HepG2 (cell line): ENCODE measurements around the gene ALOX15. TPM values are rescaled to one million over a fixed set of nuclear protein-coding genes. Genes with fewer than 3 reads are reported as not detected.

ENCODE experiments used
- ARID3A ChIP-seq: IDR thresholded peaks from 2 replicates; pipeline ENCODE4 v1.6.1; 2012; ENCODE audit warnings: low read depth, low read length, improper control_type of control experiment
- ATF4 ChIP-seq, 2 experiments: fragments of 450-650 bp in 1 of 2; sonication (generic) in 1 of 2; formaldehyde crosslinking; IDR thresholded peaks; 2 replicates each; pipeline versions ENCODE4 v1.5.0 to v1.8.0; 2020 to 2022; ENCODE audit warnings: mild to moderate bottlenecking in 1 of 2, missing genetic modification reagents in 1 of 2
- DRAP1 ChIP-seq: IDR thresholded peaks from 2 replicates; pipeline ENCODE4 v1.6.1; 2016; ENCODE audit warnings: missing genetic modification reagents, missing compliant biosample characterization
- FOSL2 ChIP-seq: sonication (generic); formaldehyde crosslinking; IDR thresholded peaks from 2 replicates; pipeline ENCODE4 v1.4.0; 2020; ENCODE audit warnings: missing genetic modification reagents
- FOXP4 ChIP-seq: sonication (generic); formaldehyde crosslinking; IDR thresholded peaks from 2 replicates; pipeline ENCODE4 v1.4.0; 2020; ENCODE audit warnings: missing genetic modification reagents
- GFI1 ChIP-seq: sonication (generic); formaldehyde crosslinking; IDR thresholded peaks from 2 replicates; pipeline ENCODE4 v1.5.0; 2020; ENCODE audit warnings: missing genetic modification reagents, mild to moderate bottlenecking, borderline replicate concordance
- HDAC2 ChIP-seq: sonication (generic); formaldehyde crosslinking; IDR thresholded peaks from 2 replicates; pipeline ENCODE4 v1.4.0; 2020; ENCODE audit warnings: missing genetic modification reagents
- HNF1A ChIP-seq, 2 experiments: sonication (generic) in 1 of 2; formaldehyde crosslinking in 1 of 2; IDR thresholded peaks; 2 replicates each; pipeline versions ENCODE4 v1.4.0 to v1.6.1; 2016 to 2020; ENCODE audit warnings: borderline replicate concordance in 1 of 2, low read depth in 1 of 2, mild to moderate bottlenecking in 1 of 2, missing genetic modification reagents in 1 of 2
- HNF4G ChIP-seq, 2 experiments: sonication (generic) in 1 of 2; formaldehyde crosslinking in 1 of 2; IDR thresholded peaks; 2 replicates each; pipeline versions ENCODE4 v1.4.0 to v1.6.1; 2011 to 2020; ENCODE audit warnings: borderline replicate concordance in 2 of 2, low read depth in 2 of 2, mild to moderate bottlenecking in 2 of 2, low read length in 1 of 2, missing genetic modification reagents in 1 of 2, moderate library complexity in 1 of 2
- NCOR1 ChIP-seq: fragments of 200-600 bp; sonication (generic); IDR thresholded peaks from 2 replicates; pipeline ENCODE4 v1.7.0; 2017; ENCODE audit warnings: antibody characterized with exemption, low read length, borderline replicate concordance
- NFIC ChIP-seq: IDR thresholded peaks from 2 replicates; pipeline ENCODE4 v1.6.1; 2012; ENCODE audit warnings: mild to moderate bottlenecking, low read length, inconsistent platforms
- NR2F2 ChIP-seq: IDR thresholded peaks from 2 replicates; pipeline ENCODE4 v1.6.1; 2012; ENCODE audit warnings: low read depth, inconsistent platforms, borderline replicate concordance
- SNAPC2 ChIP-seq: sonication (generic); formaldehyde crosslinking; IDR thresholded peaks from 2 replicates; pipeline ENCODE4 v1.8.1; 2022; ENCODE audit warnings: mild to moderate bottlenecking, missing genetic modification reagents
- TBX2 ChIP-seq: sonication (generic); formaldehyde crosslinking; IDR thresholded peaks from 2 replicates; pipeline ENCODE4 v1.5.0; 2020; ENCODE audit warnings: missing genetic modification reagents, mild to moderate bottlenecking, borderline replicate concordance
- ZFY ChIP-seq: sonication (generic); formaldehyde crosslinking; IDR thresholded peaks from 2 replicates; pipeline ENCODE4 v1.4.0; 2020; ENCODE audit warnings: missing genetic modification reagents
- ZNF263 ChIP-seq: sonication (generic); formaldehyde crosslinking; IDR thresholded peaks from 2 replicates; pipeline ENCODE4 v1.4.0; 2020; ENCODE audit warnings: missing genetic modification reagents
- ZNF3 ChIP-seq: IDR thresholded peaks from 2 replicates; pipeline ENCODE4 v1.7.0; 2017; ENCODE audit warnings: inconsistent platforms
- ZSCAN25 ChIP-seq: sonication (generic); formaldehyde crosslinking; IDR thresholded peaks from 2 replicates; pipeline ENCODE4 v1.8.0; 2022; ENCODE audit warnings: mild to moderate bottlenecking, missing genetic modification reagents
- polyA plus RNA-seq, 8 experiments: library from polyadenylated mRNA; depleted of rRNA in 3 of 8; stranded (reverse) in 7 of 8; unstranded in 1 of 8; fragments of >200 nt; fragmentation: Illumina TruSeq in 4 of 8; extraction: Trizol in 4 of 8; gene quantifications; 2 replicates each; pipeline versions ENCODE4 v1.2.1 to v1.2.3, GENCODE V29; 2011 to 2016; ENCODE audit warnings: low read depth in 4 of 8, missing spikeins in 1 of 8, mixed read lengths in 1 of 8; ENCODE audit not compliant: insufficient read depth in 1 of 8
- total RNA-seq, 5 experiments: library from RNA; depleted of rRNA; stranded (reverse); fragments of >200 nt; fragmentation: Illumina TruSeq; extraction: Trizol; gene quantifications; 2 replicates each; pipeline ENCODE4 v1.2.3, GENCODE V29; 2016; ENCODE audit warnings: low read depth in 1 of 5

The ALOX15 gene
- total and polyA plus RNA-seq, 2 of the 13 experiments (the other 11 are each of a cell fraction or from before 2014, with no cell fraction given): 0.04 TPM; not detected in 1

- TF ChIP-seq HNF1A (IDR thresholded peaks at IDR 0.05; ENCODE audit: low read depth): no peak
- TF ChIP-seq HNF1A (CRISPR knock-in tag; IDR thresholded peaks at IDR 0.05; ENCODE audit: borderline replicate concordance): peak; percentile 27; the same call in 1 of the 2 replicates
- peak; percentile 45; the same call in 1 of the 2 replicates for TF ChIP-seq NR2F2
- TF ChIP-seq FOSL2 (CRISPR knock-in tag): 0 out of 2 replicates have a peak, but pooled peaks have one; percentile 30
- TF ChIP-seq ZNF263 (CRISPR knock-in tag): peak; percentile 34; the same call in 1 of the 2 replicates
- TF ChIP-seq HNF4G (IDR thresholded peaks at IDR 0.05; ENCODE audit: borderline replicate concordance, low read depth, low read length): peak; percentile 83
- no peak for TF ChIP-seq HNF4G (CRISPR knock-in tag; IDR thresholded peaks at IDR 0.05; ENCODE audit: borderline replicate concordance, low read depth)
- 0 out of 2 replicates have a peak, but pooled peaks have one; percentile 32 for TF ChIP-seq DRAP1 (CRISPR knock-in tag)
- TF ChIP-seq ATF4 (CRISPR knock-in tag; IDR thresholded peaks at IDR 0.05): peak in 1 of 2 experiments; percentile 44; a peak in 1 of 4 replicates
- 0 out of 2 replicates have a peak, but pooled peaks have one; percentile 39 for TF ChIP-seq HDAC2
- 0 out of 2 replicates have a peak, but pooled peaks have one; percentile 15 for TF ChIP-seq ZFY (CRISPR knock-in tag)
- TF ChIP-seq FOXP4 (CRISPR knock-in tag): peak; percentile 89
- peak; percentile 47; the same call in 1 of the 2 replicates for TF ChIP-seq ZNF3 (CRISPR knock-in tag)
- peak; percentile 78; the same call in 1 of the 2 replicates for TF ChIP-seq NCOR1
- TF ChIP-seq ZSCAN25 (CRISPR knock-in tag): no peak
- peak; percentile 82 for TF ChIP-seq NFIC
- 0 out of 2 replicates have a peak, but pooled peaks have one; percentile 62 for TF ChIP-seq GFI1 (CRISPR knock-in tag)
- 0 out of 2 replicates have a peak, but pooled peaks have one; percentile 27 for TF ChIP-seq TBX2 (CRISPR knock-in tag)
- 0 out of 2 replicates have a peak, but pooled peaks have one; percentile 24 for TF ChIP-seq SNAPC2 (CRISPR knock-in tag)
- peak; percentile 69; the same call in 1 of the 2 replicates for TF ChIP-seq ARID3A
Observed at GRCh38 chr17:4648741-4649140, 7.3 kb upstream of the ALOX15 start (continued).
